Parathyroid adenoma (tissue), 2 donors: ENCODE data around the gene PLXNA2.

Source experiments
- H2AFZ ChIP-seq: fragments of 300-600 bp; sonication (generic); one replicate; pipeline ENCODE4 v1.7.0; 2017; ENCODE audit warnings: antibody characterized with exemption, mild to moderate bottlenecking
- H3K27ac ChIP-seq: fragments of 300-600 bp; sonication (generic); one replicate; pipeline ENCODE4 v1.7.0; 2017
- H3K27me3 ChIP-seq: fragments of 300-600 bp; sonication (generic); one replicate; pipeline ENCODE4 v1.7.0; 2017; ENCODE audit warnings: low read length; ENCODE audit not compliant: control insufficient read depth, insufficient read depth
- H3K36me3 ChIP-seq: fragments of 300-600 bp; sonication (generic); one replicate; pipeline ENCODE4 v1.7.0; 2017; ENCODE audit warnings: low read length; ENCODE audit not compliant: control insufficient read depth, insufficient read depth
- H3K4me1 ChIP-seq: fragments of 300-600 bp; sonication (generic); one replicate; pipeline ENCODE4 v1.7.0; 2017; ENCODE audit warnings: control low read depth
- H3K4me2 ChIP-seq: fragments of 300-600 bp; sonication (generic); one replicate; pipeline ENCODE4 v1.7.0; 2017; ENCODE audit warnings: low read length
- H3K4me3 ChIP-seq: fragments of 300-600 bp; sonication (generic); one replicate; pipeline ENCODE4 v1.7.0; 2017; ENCODE audit warnings: low read depth, low read length
- H3K79me2 ChIP-seq: fragments of 300-600 bp; sonication (generic); one replicate; pipeline ENCODE4 v1.7.0; 2017; ENCODE audit warnings: control low read depth
- H3K9ac ChIP-seq: fragments of 300-600 bp; sonication (generic); one replicate; pipeline ENCODE4 v1.7.0; 2017; ENCODE audit warnings: mild to moderate bottlenecking
- H3K9me3 ChIP-seq: fragments of 300-600 bp; sonication (generic); one replicate; pipeline ENCODE4 v1.7.0; 2017; ENCODE audit warnings: low read length; ENCODE audit not compliant: control insufficient read depth
- TF ChIP-seq, protein P1 (sequence below): fragments of 300-600 bp; sonication (generic); IDR thresholded peaks from one replicate; pipeline ENCODE4 v1.7.0; 2017; ENCODE audit warnings: antibody characterized with exemption, mild to moderate bottlenecking
- donor health status: primary hyperparathyroidism.

Gene PLXNA2

GRCh38 chr1:208028526-208028925 is 215.7 kb downstream of the PLXNA2 start:
- H3K27ac ChIP-seq: no peak overlapping the region
- no peak overlapping the region for H3K4me2 ChIP-seq
- no peaks in the 10 kb centered on the region for H3K27me3 ChIP-seq
- H3K9me3 ChIP-seq: no peaks in the 10 kb centered on the region
- H3K4me1 ChIP-seq: no peaks in the 10 kb centered on the region
- no peaks in the 10 kb centered on the region for H3K79me2 ChIP-seq
- TF ChIP-seq, protein P1, sequence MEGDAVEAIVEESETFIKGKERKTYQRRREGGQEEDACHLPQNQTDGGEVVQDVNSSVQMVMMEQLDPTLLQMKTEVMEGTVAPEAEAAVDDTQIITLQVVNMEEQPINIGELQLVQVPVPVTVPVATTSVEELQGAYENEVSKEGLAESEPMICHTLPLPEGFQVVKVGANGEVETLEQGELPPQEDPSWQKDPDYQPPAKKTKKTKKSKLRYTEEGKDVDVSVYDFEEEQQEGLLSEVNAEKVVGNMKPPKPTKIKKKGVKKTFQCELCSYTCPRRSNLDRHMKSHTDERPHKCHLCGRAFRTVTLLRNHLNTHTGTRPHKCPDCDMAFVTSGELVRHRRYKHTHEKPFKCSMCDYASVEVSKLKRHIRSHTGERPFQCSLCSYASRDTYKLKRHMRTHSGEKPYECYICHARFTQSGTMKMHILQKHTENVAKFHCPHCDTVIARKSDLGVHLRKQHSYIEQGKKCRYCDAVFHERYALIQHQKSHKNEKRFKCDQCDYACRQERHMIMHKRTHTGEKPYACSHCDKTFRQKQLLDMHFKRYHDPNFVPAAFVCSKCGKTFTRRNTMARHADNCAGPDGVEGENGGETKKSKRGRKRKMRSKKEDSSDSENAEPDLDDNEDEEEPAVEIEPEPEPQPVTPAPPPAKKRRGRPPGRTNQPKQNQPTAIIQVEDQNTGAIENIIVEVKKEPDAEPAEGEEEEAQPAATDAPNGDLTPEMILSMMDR: no peak
- H3K9ac ChIP-seq: no peak overlapping the region
- no peaks in the 10 kb centered on the region for H3K36me3 ChIP-seq
- no peak overlapping the region for H2AFZ ChIP-seq
- no peak overlapping the region for H3K4me3 ChIP-seq

DNA sequence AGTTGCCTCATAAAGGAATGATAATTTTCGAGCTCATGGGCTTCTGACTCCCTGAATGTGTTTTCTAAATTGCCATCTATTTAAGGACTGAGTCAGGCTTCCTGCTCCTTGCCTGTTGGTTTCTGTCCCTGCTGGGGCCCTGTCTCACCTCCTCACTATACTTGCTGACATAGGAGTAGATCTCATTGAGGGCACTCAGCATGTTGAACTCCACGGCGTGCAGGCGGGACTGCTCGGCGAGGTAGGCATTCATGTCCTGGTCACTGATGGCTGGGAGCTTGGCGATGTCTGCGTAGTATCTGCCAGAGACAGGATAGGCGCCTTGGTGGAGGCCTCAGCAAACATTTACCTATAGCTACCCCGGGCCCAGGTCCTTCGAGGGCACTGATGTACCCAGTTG is 216.3 kb downstream of the PLXNA2 start:
- Histone ChIP-seq H3K9me3 (no peaks in the 10 kb centered on the region), H3K4me3 (no peak overlapping the region), H3K4me1 (no peaks in the 10 kb centered on the region), H3K4me2 (no peak overlapping the region), H3K27ac (no peak overlapping the region), H3K79me2 (no peaks in the 10 kb centered on the region), H2AFZ (no peak overlapping the region), H3K27me3 (no peaks in the 10 kb centered on the region), H3K9ac (no peak overlapping the region), H3K36me3 (no peaks in the 10 kb centered on the region)
- TF ChIP-seq, protein P1: no peak

GRCh38 chr1:208026880-208027438 is 217.2 kb downstream of the PLXNA2 start:
- Histone ChIP-seq H3K27ac (no peak overlapping the region), H3K4me2 (no peak overlapping the region), H3K4me3 (no peak overlapping the region), H3K9me3 (no peaks in the 10 kb centered on the region), H3K27me3 (no peaks in the 10 kb centered on the region), H3K79me2 (no peaks in the 10 kb centered on the region), H3K4me1 (no peaks in the 10 kb centered on the region), H3K9ac (no peak overlapping the region), H3K36me3 (no peaks in the 10 kb centered on the region), H2AFZ (no peak overlapping the region)
- TF ChIP-seq, protein P1: no peak

DNA sequence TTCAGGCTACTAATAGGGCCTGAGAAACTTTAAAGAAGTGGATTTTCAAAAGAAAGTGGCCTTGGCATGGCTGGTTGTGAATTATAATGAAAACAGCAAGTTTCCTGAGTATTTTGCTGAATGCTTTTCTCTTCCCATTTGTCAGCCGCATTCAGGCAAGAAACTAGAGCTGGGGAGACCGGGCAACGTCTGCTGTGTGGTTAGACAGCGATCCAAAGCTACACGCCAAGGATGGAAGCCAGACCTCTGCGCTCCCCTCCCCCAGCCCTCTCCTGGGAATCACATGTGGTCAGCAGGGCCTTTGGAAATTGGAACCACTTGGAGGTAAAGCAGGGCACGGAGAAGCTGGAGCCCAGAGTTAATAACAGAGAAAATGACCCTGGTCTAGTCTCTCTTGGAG is 219.2 kb downstream of the PLXNA2 start:
- Histone ChIP-seq H2AFZ (no peak overlapping the region), H3K9me3 (no peaks in the 10 kb centered on the region), H3K27ac (no peak overlapping the region), H3K9ac (no peak overlapping the region), H3K4me3 (no peak overlapping the region), H3K27me3 (no peaks in the 10 kb centered on the region), H3K4me1 (no peaks in the 10 kb centered on the region), H3K36me3 (no peaks in the 10 kb centered on the region), H3K79me2 (no peaks in the 10 kb centered on the region), H3K4me2 (no peak overlapping the region)
- TF ChIP-seq, protein P1: no peak

- H3K79me2 ChIP-seq: no peaks in the 10 kb centered on the region
- no peaks in the 10 kb centered on the region for H3K9me3 ChIP-seq
- no peaks in the 10 kb centered on the region for H3K36me3 ChIP-seq
- H3K9ac ChIP-seq: no peak overlapping the region
- H3K27me3 ChIP-seq: no peaks in the 10 kb centered on the region
- H2AFZ ChIP-seq: no peak overlapping the region
- no peak overlapping the region for H3K27ac ChIP-seq
- no peaks in the 10 kb centered on the region for H3K4me1 ChIP-seq
- H3K4me2 ChIP-seq: no peak overlapping the region
- H3K4me3 ChIP-seq: no peak overlapping the region
- TF ChIP-seq, protein P1: no peak
These were observed 219.8 kb downstream of the PLXNA2 start for GRCh38 chr1:208024406-208024805.
